HepG2 (cell line): Measurements from ENCODE around the gene RARS2. TPM values are rescaled to one million over a fixed set of nuclear protein-coding genes. Genes with fewer than 3 reads are reported as not detected.

Experiments used
- ATAC-seq: fragments of 200-7000 bp; cut with Tn5 transposase; 3 replicates; pipeline ENCODE4 v1.9.1; 2020; ENCODE audit warnings: mild to moderate bottlenecking, moderate library complexity
- BruUV-seq: library from RNA; stranded (reverse); fragments of 400-500 nt; replicated peaks from 2 replicates; lab custom pipeline; 2021; lab: Mats Ljungman, UMichigan
- CTCF ChIA-PET: fragments of 300-600 bp; formaldehyde crosslinking; extraction: SDS; loops from one replicate; lab custom pipeline; 2021; ENCODE audit warnings: low total read pairs, inconsistent platforms, low intra/inter-chr PET ratio; lab: Yijun Ruan, JAX
- POLR2A ChIA-PET: fragments of 350-600 bp; sonication (Branson Sonifier 250); formaldehyde crosslinking; loops from one replicate; lab custom pipeline; 2020; ENCODE audit warnings: antibody characterized with exemption, inconsistent platforms; lab: Yijun Ruan, JAX
- DNase-seq: peaks from one replicate; pipeline ENCODE4 v3.0.0-alpha.2; 2015; ENCODE audit warnings: low spot score
- FAIRE-seq: peaks from 3 replicates; lab custom pipeline; 2011; peaks lifted over from hg19 to GRCh38; lab: Jason Lieb, UNC
- H2AFZ ChIP-seq: one replicate; pipeline ENCODE4 v1.6.1; 2011; ENCODE audit warnings: low read length, inconsistent platforms
- H3K27ac ChIP-seq: fragments of 300-600 bp; 3 replicates; pipeline ENCODE4 v1.8.0; 2011; ENCODE audit warnings: mixed run types, mild to moderate bottlenecking, mixed read lengths, low read length, inconsistent platforms; ENCODE audit not compliant: insufficient read depth; ENCODE audit errors: extremely low read length
- H3K27me3 ChIP-seq, 2 experiments: fragments of 200-600 bp in 1 of 2; 2 replicates in 1 of 2; 3 replicates in 1 of 2; pipeline versions ENCODE4 v1.6.0 to v1.8.0; 2011; ENCODE audit warnings: low read length in 2 of 2, mild to moderate bottlenecking in 2 of 2, moderate library complexity in 2 of 2, inconsistent platforms in 1 of 2; ENCODE audit not compliant: insufficient read depth in 2 of 2, control insufficient read depth in 1 of 2
- H3K36me3 ChIP-seq, 2 experiments: fragments of 200-600 bp in 1 of 2; replicated peaks in 1 of 2; 2 replicates in 1 of 2; 3 replicates in 1 of 2; pipeline versions ENCODE4 v1.5.1 to v1.8.0; 2011; ENCODE audit warnings: low read length in 2 of 2, inconsistent platforms in 1 of 2; ENCODE audit not compliant: insufficient read depth in 2 of 2, control insufficient read depth in 1 of 2
- H3K4me1 ChIP-seq: 2 replicates; pipeline ENCODE4 v1.5.1; 2012; ENCODE audit warnings: low read length, inconsistent platforms; ENCODE audit not compliant: insufficient read depth
- H3K4me2 ChIP-seq: 2 replicates; pipeline ENCODE4 v1.6.0; 2011; ENCODE audit warnings: low read depth, low read length, inconsistent platforms
- H3K4me3 ChIP-seq, 3 experiments: fragments of 200-600 bp in 1 of 3; sonication (generic), shearing (Covaris generic) in 1 of 3; replicated peaks in 1 of 3; 2 replicates each; pipeline ENCODE4 v1.5.1; 2011 to 2016; ENCODE audit warnings: low read length in 3 of 3, inconsistent platforms in 2 of 3, low read depth in 2 of 3, mild to moderate bottlenecking in 2 of 3, control low read depth in 1 of 3, mixed read lengths in 1 of 3; ENCODE audit not compliant: insufficient read depth in 1 of 3
- H3K79me2 ChIP-seq: one replicate; pipeline ENCODE4 v1.6.1; 2011; ENCODE audit warnings: low read length, inconsistent platforms; ENCODE audit not compliant: insufficient read depth
- H3K9ac ChIP-seq: 2 replicates; pipeline ENCODE4 v1.6.0; 2011; ENCODE audit warnings: mild to moderate bottlenecking, low read depth, low read length, inconsistent platforms; ENCODE audit not compliant: insufficient read depth
- H3K9me3 ChIP-seq: 2 replicates; pipeline ENCODE4 v1.5.1; 2012; ENCODE audit warnings: mild to moderate bottlenecking, low read length
- H4K20me1 ChIP-seq: 2 replicates; pipeline ENCODE4 v1.6.0; 2011; ENCODE audit warnings: inconsistent platforms, mild to moderate bottlenecking, low read length, moderate library complexity; ENCODE audit not compliant: insufficient read depth
- CBFB ChIP-seq: sonication (generic); formaldehyde crosslinking; IDR thresholded peaks from 2 replicates; pipeline ENCODE4 v1.4.0; 2020; ENCODE audit warnings: missing genetic modification reagents
- CEBPB ChIP-seq: IDR thresholded peaks from 2 replicates; pipeline ENCODE4 v1.6.1; 2011; ENCODE audit warnings: low read depth, low read length, improper control_type of control experiment, borderline replicate concordance
- DNMT3B ChIP-seq: conservative IDR thresholded peaks from 2 replicates; pipeline ENCODE4 v1.6.1; 2016; ENCODE audit warnings: missing biosample characterization, control low read depth
- FIP1L1 ChIP-seq: fragments of 200-400 bp; formaldehyde crosslinking; IDR thresholded peaks from 2 replicates; pipeline ENCODE4 v1.6.1; 2018; ENCODE audit warnings: low read depth, mild to moderate bottlenecking, low read length, moderate library complexity, borderline replicate concordance; ENCODE audit not compliant: insufficient read depth
- HMG20A ChIP-seq: IDR thresholded peaks from 2 replicates; pipeline ENCODE4 v1.6.1; 2016; ENCODE audit warnings: borderline replicate concordance
- HNF4A ChIP-seq: sonication (generic); formaldehyde crosslinking; IDR thresholded peaks from 2 replicates; pipeline ENCODE4 v1.4.0; 2020; ENCODE audit warnings: missing genetic modification reagents
- MEIS1 ChIP-seq: sonication (generic); formaldehyde crosslinking; IDR thresholded peaks from 2 replicates; pipeline ENCODE4 v1.9.0; 2021; ENCODE audit warnings: mild to moderate bottlenecking, missing genetic modification reagents, moderate library complexity, borderline replicate concordance
- PITX1 ChIP-seq: sonication (generic); formaldehyde crosslinking; IDR thresholded peaks from 2 replicates; pipeline ENCODE4 v1.5.1; 2020; ENCODE audit warnings: mild to moderate bottlenecking, missing genetic modification reagents
- THYN1 ChIP-seq: sonication (generic); formaldehyde crosslinking; IDR thresholded peaks from 2 replicates; pipeline ENCODE4 v1.8.1; 2023; ENCODE audit warnings: low read depth, mild to moderate bottlenecking, moderate library complexity, missing genetic modification reagents, borderline replicate concordance
- ZBTB8A ChIP-seq: sonication (generic); formaldehyde crosslinking; IDR thresholded peaks from 2 replicates; pipeline ENCODE4 v1.4.0; 2020; ENCODE audit warnings: mild to moderate bottlenecking, low read depth, missing genetic modification reagents, borderline replicate concordance
- ZNF230 ChIP-seq: sonication (generic); formaldehyde crosslinking; IDR thresholded peaks from 2 replicates; pipeline ENCODE4 v1.4.0; 2020; ENCODE audit warnings: mild to moderate bottlenecking, missing genetic modification reagents
- ZNF3 ChIP-seq: IDR thresholded peaks from 2 replicates; pipeline ENCODE4 v1.7.0; 2017; ENCODE audit warnings: inconsistent platforms
- WGBS: methylation state at CpG from one replicate; pipeline ENCODE4 v1.1.6; 2017; ENCODE audit warnings: low lambda C conversion rate; 5-methylcytosine and 5-hydroxymethylcytosine counted together
- in situ Hi-C: cut with HindIII; loops from 2 replicates; pipeline ENCODE4 v1.10.0; 2017; ENCODE audit warnings: low pct_unique_long_range_greater_than_20kb; ENCODE audit not compliant: extremely low pct_ligation_motif_present
- intact Hi-C: fragments of 100-400 bp; cut with micrococcal nuclease; formaldehyde crosslinking; loops from one replicate; pipeline ENCODE4 v1.10.0; 2022; ENCODE audit not compliant: unreplicated experiment
- polyA plus RNA-seq, 8 experiments: library from polyadenylated mRNA; depleted of rRNA in 3 of 8; stranded (reverse) in 7 of 8; unstranded in 1 of 8; fragments of >200 nt; fragmentation: Illumina TruSeq in 4 of 8; extraction: Trizol in 4 of 8; gene quantifications; 2 replicates each; pipeline versions ENCODE4 v1.2.1 to v1.2.3, GENCODE V29; 2011 to 2016; ENCODE audit warnings: low read depth in 4 of 8, missing spikeins in 1 of 8, mixed read lengths in 1 of 8; ENCODE audit not compliant: insufficient read depth in 1 of 8
- total RNA-seq, 5 experiments: library from RNA; depleted of rRNA; stranded (reverse); fragments of >200 nt; fragmentation: Illumina TruSeq; extraction: Trizol; gene quantifications; 2 replicates each; pipeline ENCODE4 v1.2.3, GENCODE V29; 2016; ENCODE audit warnings: low read depth in 1 of 5
- TF ChIP-seq, protein P1 (sequence below): sonication (generic); formaldehyde crosslinking; IDR thresholded peaks from 2 replicates; pipeline ENCODE4 v1.4.0; 2020; ENCODE audit warnings: missing genetic modification reagents; ENCODE audit errors: not compliant biosample characterization
- TF ChIP-seq, protein P2 (sequence below): sonication (generic); formaldehyde crosslinking; IDR thresholded peaks from 2 replicates; pipeline ENCODE4 v1.4.0; 2020; ENCODE audit warnings: missing genetic modification reagents, borderline replicate concordance
- TF ChIP-seq, protein P3 (sequence below): sonication (generic); formaldehyde crosslinking; IDR thresholded peaks from 2 replicates; pipeline ENCODE4 v1.4.0; 2020; ENCODE audit warnings: missing genetic modification reagents
- TF ChIP-seq, protein P4 (sequence below): sonication (generic); formaldehyde crosslinking; IDR thresholded peaks from 2 replicates; pipeline ENCODE4 v1.8.0; 2023; ENCODE audit warnings: mild to moderate bottlenecking, missing genetic modification reagents
- TF ChIP-seq, protein P5 (sequence below): sonication (generic); formaldehyde crosslinking; IDR thresholded peaks from 2 replicates; pipeline ENCODE4 v1.5.0; 2020; ENCODE audit warnings: missing genetic modification reagents, mild to moderate bottlenecking, borderline replicate concordance

The RARS2 gene
- total and polyA plus RNA-seq, 2 of the 13 experiments (the other 11 are each of a cell fraction or from before 2014, with no cell fraction given) = 23.4 to 80.1 TPM

DNA sequence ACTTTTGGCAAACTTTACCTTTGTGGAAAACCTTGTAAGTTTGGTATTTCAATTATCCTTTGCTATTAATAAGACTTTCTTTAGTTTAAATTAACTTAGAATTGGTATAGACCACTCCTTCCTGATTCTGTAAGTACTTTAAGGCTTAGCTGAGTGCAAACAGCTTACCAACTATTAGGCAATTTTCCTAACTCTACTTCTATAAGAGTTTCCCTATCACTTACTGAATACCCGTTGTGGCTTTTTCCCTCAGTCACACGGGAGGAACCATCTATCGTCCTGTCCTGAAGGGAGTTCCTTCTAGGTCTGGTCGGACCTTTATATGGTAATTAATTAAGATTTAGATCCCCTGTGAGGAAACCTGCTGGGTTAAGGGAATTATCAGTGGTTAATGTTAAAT, 107.4 kb downstream of the RARS2 start (continued):
- TF ChIP-seq ZBTB8A (no peak), MEIS1 (CRISPR knock-in tag) (no peak), FIP1L1 (no peak), CBFB (CRISPR knock-in tag) (no peak), HNF4A (CRISPR knock-in tag) (no peak), PITX1 (CRISPR knock-in tag) (no peak), THYN1 (no peak)
- TF ChIP-seq, protein P1, sequence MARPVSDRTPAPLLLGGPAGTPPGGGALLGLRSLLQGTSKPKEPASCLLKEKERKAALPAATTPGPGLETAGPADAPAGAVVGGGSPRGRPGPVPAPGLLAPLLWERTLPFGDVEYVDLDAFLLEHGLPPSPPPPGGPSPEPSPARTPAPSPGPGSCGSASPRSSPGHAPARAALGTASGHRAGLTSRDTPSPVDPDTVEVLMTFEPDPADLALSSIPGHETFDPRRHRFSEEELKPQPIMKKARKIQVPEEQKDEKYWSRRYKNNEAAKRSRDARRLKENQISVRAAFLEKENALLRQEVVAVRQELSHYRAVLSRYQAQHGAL (CRISPR knock-in tag) = no peak

DNA sequence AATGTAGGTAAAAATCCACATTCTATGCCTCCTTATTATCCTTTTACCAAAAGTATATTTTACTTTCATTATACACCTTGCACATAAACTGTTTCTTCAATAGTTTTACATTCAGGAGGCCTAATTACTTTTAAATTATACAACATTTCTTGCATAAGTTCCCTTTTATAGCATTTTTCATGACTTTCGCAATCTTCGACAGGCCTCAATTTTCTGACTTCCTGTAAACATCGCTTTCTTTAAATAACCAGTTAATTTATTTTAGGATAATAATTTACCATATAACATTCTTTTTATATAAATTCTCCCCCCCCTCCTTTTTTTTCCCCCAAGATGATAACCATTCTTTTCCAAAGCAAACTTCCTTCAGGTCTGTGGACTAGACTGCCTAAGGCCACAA, 107.9 kb downstream of the RARS2 start:
- no peaks in the 10 kb centered on the region for H3K27me3 ChIP-seq
- H3K27ac ChIP-seq = no peak overlapping the region
- DNase-seq = no peak
- in situ Hi-C loops = no loop called here
- no peak overlapping the region for H3K9ac ChIP-seq
- H3K4me1 ChIP-seq = peaks cover 9% of the 10 kb centered on the region; the same call in 1 of the 2 replicates
- no peaks in the 10 kb centered on the region for H3K9me3 ChIP-seq
- no peak for ATAC-seq
- H3K79me2 ChIP-seq = no peaks in the 10 kb centered on the region
- no TSS peak for BruUV-seq
- intact Hi-C loops = loop anchor here (5.0 kb wide), 1 partner anchor 755 kb away; no protein-coding TSS in a partner anchor
- ChIA-PET CTCF (no interaction called here), POLR2A (no interaction called here)
- 61% methylated on average over 3 of the region's 3 CpGs for WGBS
- no peak overlapping the region for H3K4me3 ChIP-seq
- FAIRE-seq = no peak
- H3K36me3 ChIP-seq = 0 out of 5 replicates have a peak, but pooled peaks cover 1 to 3% of the 10 kb centered on the region in 2 experiments
- no peak overlapping the region for H2AFZ ChIP-seq
- H3K4me2 ChIP-seq = no peak overlapping the region
- no peaks in the 10 kb centered on the region for H4K20me1 ChIP-seq
- TF ChIP-seq, protein P2, sequence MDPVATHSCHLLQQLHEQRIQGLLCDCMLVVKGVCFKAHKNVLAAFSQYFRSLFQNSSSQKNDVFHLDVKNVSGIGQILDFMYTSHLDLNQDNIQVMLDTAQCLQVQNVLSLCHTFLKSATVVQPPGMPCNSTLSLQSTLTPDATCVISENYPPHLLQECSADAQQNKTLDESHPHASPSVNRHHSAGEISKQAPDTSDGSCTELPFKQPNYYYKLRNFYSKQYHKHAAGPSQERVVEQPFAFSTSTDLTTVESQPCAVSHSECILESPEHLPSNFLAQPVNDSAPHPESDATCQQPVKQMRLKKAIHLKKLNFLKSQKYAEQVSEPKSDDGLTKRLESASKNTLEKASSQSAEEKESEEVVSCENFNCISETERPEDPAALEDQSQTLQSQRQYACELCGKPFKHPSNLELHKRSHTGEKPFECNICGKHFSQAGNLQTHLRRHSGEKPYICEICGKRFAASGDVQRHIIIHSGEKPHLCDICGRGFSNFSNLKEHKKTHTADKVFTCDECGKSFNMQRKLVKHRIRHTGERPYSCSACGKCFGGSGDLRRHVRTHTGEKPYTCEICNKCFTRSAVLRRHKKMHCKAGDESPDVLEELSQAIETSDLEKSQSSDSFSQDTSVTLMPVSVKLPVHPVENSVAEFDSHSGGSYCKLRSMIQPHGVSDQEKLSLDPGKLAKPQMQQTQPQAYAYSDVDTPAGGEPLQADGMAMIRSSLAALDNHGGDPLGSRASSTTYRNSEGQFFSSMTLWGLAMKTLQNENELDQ (CRISPR knock-in tag) = no peak
- TF ChIP-seq ZNF230 (CRISPR knock-in tag) = no peak
- TF ChIP-seq, protein P3, sequence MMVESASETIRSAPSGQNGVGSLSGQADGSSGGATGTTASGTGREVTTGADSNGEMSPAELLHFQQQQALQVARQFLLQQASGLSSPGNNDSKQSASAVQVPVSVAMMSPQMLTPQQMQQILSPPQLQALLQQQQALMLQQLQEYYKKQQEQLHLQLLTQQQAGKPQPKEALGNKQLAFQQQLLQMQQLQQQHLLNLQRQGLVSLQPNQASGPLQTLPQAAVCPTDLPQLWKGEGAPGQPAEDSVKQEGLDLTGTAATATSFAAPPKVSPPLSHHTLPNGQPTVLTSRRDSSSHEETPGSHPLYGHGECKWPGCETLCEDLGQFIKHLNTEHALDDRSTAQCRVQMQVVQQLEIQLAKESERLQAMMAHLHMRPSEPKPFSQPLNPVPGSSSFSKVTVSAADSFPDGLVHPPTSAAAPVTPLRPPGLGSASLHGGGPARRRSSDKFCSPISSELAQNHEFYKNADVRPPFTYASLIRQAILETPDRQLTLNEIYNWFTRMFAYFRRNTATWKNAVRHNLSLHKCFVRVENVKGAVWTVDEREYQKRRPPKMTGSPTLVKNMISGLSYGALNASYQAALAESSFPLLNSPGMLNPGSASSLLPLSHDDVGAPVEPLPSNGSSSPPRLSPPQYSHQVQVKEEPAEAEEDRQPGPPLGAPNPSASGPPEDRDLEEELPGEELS (CRISPR knock-in tag) = no peak
- TF ChIP-seq CEBPB = no peak
- TF ChIP-seq HMG20A (CRISPR knock-in tag) = no peak
- TF ChIP-seq, protein P4, sequence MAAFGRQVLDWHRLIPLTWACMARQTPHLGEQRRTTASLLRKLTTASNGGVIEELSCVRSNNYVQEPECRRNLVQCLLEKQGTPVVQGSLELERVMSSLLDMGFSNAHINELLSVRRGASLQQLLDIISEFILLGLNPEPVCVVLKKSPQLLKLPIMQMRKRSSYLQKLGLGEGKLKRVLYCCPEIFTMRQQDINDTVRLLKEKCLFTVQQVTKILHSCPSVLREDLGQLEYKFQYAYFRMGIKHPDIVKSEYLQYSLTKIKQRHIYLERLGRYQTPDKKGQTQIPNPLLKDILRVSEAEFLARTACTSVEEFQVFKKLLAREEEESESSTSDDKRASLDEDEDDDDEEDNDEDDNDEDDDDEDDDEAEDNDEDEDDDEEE (CRISPR knock-in tag) = no peak
- TF ChIP-seq, protein P5, sequence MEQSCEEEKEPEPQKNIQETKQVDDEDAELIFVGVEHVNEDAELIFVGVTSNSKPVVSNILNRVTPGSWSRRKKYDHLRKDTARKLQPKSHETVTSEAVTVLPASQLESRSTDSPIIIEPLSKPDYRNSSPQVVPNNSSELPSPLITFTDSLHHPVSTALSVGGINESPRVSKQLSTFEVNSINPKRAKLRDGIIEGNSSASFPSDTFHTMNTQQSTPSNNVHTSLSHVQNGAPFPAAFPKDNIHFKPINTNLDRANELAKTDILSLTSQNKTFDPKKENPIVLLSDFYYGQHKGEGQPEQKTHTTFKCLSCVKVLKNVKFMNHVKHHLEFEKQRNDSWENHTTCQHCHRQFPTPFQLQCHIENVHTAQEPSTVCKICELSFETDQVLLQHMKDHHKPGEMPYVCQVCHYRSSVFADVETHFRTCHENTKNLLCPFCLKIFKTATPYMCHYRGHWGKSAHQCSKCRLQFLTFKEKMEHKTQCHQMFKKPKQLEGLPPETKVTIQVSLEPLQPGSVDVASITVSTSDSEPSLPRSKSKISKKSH (CRISPR knock-in tag) = no peak
- TF ChIP-seq DNMT3B = no peak
- no peak for TF ChIP-seq ZNF3 (CRISPR knock-in tag)
